Upper lobe of left lung (tissue), 4 donors: ENCODE measurements around the gene ERICH2.

Source experiments
- EP300 ChIP-seq, 4 donors: sonication (generic); formaldehyde crosslinking; IDR thresholded peaks; one replicate each; pipeline ENCODE4 v1.5.1; 2017; ENCODE audit warnings: antibody characterized with exemption in 4 of 4, control low read depth in 2 of 4
- POLR2AphosphoS5 ChIP-seq, 2 donors: sonication (generic); formaldehyde crosslinking; IDR thresholded peaks; one replicate each; pipeline ENCODE4 v1.5.1; 2017; ENCODE audit warnings: antibody characterized with exemption in 2 of 2
- TF ChIP-seq, protein P1 (sequence below), 6 experiments: fragments of 450-650 bp in 4 of 6; fragments of 200-600 bp in 2 of 6; sonication (generic) in 2 of 6; IDR thresholded peaks; one replicate each; pipeline ENCODE4 v1.5.1; 2016 to 2019; ENCODE audit warnings: antibody characterized with exemption in 6 of 6

DNA sequence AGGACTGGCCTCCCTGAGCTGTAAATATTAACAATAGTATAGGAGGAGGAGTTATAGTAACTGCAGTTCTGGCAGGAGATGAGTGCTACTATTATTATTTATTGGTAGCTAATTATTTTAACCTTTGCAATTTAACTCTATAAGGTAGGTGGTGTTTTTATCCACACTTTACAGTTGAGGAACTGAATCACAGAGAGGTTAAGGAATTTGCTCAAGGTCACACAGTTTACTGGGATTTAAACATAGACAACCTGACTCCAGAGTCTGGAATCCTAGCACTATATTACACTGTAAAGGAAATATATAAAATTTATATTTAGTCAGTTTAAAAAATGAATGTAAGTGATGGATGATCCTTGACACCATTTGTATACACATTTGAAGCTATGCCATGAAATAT lies 2.1 kb downstream of the ERICH2 start:
- TF ChIP-seq, protein P1, sequence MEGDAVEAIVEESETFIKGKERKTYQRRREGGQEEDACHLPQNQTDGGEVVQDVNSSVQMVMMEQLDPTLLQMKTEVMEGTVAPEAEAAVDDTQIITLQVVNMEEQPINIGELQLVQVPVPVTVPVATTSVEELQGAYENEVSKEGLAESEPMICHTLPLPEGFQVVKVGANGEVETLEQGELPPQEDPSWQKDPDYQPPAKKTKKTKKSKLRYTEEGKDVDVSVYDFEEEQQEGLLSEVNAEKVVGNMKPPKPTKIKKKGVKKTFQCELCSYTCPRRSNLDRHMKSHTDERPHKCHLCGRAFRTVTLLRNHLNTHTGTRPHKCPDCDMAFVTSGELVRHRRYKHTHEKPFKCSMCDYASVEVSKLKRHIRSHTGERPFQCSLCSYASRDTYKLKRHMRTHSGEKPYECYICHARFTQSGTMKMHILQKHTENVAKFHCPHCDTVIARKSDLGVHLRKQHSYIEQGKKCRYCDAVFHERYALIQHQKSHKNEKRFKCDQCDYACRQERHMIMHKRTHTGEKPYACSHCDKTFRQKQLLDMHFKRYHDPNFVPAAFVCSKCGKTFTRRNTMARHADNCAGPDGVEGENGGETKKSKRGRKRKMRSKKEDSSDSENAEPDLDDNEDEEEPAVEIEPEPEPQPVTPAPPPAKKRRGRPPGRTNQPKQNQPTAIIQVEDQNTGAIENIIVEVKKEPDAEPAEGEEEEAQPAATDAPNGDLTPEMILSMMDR (IDR thresholded peaks at IDR 0.05) = no peak
- TF ChIP-seq EP300 (IDR thresholded peaks at IDR 0.05) (no peak), POLR2AphosphoS5 (IDR thresholded peaks at IDR 0.05) (no peak)
